Tibial nerve (tissue), 4 donors: ENCODE results near the gene DPH2.

Source experiments
- EP300 ChIP-seq, 2 donors: sonication (generic); formaldehyde crosslinking; IDR thresholded peaks; one replicate each; pipeline ENCODE4 v1.6.1; 2017; ENCODE audit warnings: antibody characterized with exemption in 2 of 2, mild to moderate bottlenecking in 1 of 2
- POLR2A ChIP-seq, 2 donors: fragments of 450-650 bp; IDR thresholded peaks; one replicate each; pipeline ENCODE4 v1.6.1; 2017; ENCODE audit warnings: antibody characterized with exemption in 2 of 2, mild to moderate bottlenecking in 2 of 2, moderate library complexity in 2 of 2
- TF ChIP-seq, protein P1 (sequence below), 5 experiments: fragments of 200-600 bp in 3 of 5; fragments of 450-650 bp in 2 of 5; sonication (generic) in 3 of 5; IDR thresholded peaks; one replicate each; pipeline ENCODE4 v1.5.1; 2016 to 2019; ENCODE audit warnings: antibody characterized with exemption in 5 of 5, mild to moderate bottlenecking in 3 of 5, moderate library complexity in 2 of 5

DNA sequence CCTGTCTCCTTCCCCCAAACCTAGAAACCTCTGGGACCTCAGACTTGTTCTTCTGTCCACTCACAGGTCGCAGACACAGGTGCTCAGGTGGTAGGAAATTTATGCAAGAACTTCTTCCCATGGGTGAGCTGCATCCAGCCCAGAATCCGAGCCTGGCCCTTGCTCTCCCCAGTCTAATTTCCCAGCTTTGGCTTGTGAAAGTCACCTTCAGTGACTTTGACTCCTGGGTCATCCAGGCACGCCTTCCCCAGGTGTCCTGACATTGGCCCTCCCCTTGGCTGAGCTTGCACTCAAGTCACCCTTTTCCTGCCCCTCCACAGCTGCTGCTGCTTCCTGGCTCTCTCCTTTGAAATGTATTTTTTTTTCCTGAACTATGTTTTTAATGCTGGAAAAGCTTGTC lies 16.4 kb upstream of the DPH2 start:
- TF ChIP-seq POLR2A (IDR thresholded peaks at IDR 0.05) (no peak), EP300 (IDR thresholded peaks at IDR 0.05) (no peak)
- TF ChIP-seq, protein P1, sequence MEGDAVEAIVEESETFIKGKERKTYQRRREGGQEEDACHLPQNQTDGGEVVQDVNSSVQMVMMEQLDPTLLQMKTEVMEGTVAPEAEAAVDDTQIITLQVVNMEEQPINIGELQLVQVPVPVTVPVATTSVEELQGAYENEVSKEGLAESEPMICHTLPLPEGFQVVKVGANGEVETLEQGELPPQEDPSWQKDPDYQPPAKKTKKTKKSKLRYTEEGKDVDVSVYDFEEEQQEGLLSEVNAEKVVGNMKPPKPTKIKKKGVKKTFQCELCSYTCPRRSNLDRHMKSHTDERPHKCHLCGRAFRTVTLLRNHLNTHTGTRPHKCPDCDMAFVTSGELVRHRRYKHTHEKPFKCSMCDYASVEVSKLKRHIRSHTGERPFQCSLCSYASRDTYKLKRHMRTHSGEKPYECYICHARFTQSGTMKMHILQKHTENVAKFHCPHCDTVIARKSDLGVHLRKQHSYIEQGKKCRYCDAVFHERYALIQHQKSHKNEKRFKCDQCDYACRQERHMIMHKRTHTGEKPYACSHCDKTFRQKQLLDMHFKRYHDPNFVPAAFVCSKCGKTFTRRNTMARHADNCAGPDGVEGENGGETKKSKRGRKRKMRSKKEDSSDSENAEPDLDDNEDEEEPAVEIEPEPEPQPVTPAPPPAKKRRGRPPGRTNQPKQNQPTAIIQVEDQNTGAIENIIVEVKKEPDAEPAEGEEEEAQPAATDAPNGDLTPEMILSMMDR (IDR thresholded peaks at IDR 0.05) = no peak
